Gastrocnemius medialis (tissue), 4 donors: ENCODE measurements around the gene CAMK4. TPM values are rescaled to one million over a fixed set of nuclear protein-coding genes. Genes with fewer than 3 reads are reported as not detected.

Experiments used
- ATAC-seq, 2 donors: fragments of 150-250 bp; one replicate each; pipeline ENCODE4 v1.9.1; 2016
- DNase-seq, 2 donors: peaks; one replicate each; pipeline ENCODE4 v3.0.0-alpha.2; 2019
- H3K27ac ChIP-seq, 4 donors: fragments of 200-600 bp; sonication (generic); 1 replicate in 1 of 4; 2 replicates in 3 of 4; pipeline ENCODE4 v1.5.1; 2016 to 2018; ENCODE audit warnings: mild to moderate bottlenecking in 2 of 4, moderate library complexity in 1 of 4
- H3K27me3 ChIP-seq, 3 donors: fragments of 200-600 bp; sonication (generic) in 2 of 3; 1 replicate in 1 of 3; 2 replicates in 2 of 3; pipeline versions ENCODE4 v1.5.1 to v1.6.0; 2016 to 2019; ENCODE audit warnings: mild to moderate bottlenecking in 1 of 3, moderate library complexity in 1 of 3
- H3K36me3 ChIP-seq, 2 donors: fragments of 200-600 bp; sonication (generic) in 1 of 2; one replicate each; pipeline ENCODE4 v1.5.1; 2017 to 2018
- H3K4me1 ChIP-seq, 2 donors: fragments of 200-600 bp; sonication (generic) in 1 of 2; one replicate each; pipeline ENCODE4 v1.5.1; 2016 to 2017; ENCODE audit warnings: mild to moderate bottlenecking in 2 of 2
- H3K4me3 ChIP-seq, 4 donors: fragments of 200-600 bp; sonication (generic) in 3 of 4; 1 replicate in 1 of 4; 2 replicates in 3 of 4; pipeline ENCODE4 v1.5.1; 2016 to 2019; ENCODE audit warnings: mild to moderate bottlenecking in 2 of 4
- H3K9me3 ChIP-seq, 3 donors: fragments of 200-600 bp; sonication (generic) in 2 of 3; 1 replicate in 1 of 3; 2 replicates in 2 of 3; pipeline ENCODE4 v1.5.1; 2016 to 2019
- POLR2A ChIP-seq, 2 donors: fragments of 450-650 bp; IDR thresholded peaks; one replicate each; pipeline ENCODE4 v1.6.1; 2017; ENCODE audit warnings: antibody characterized with exemption in 2 of 2, mild to moderate bottlenecking in 2 of 2, moderate library complexity in 2 of 2
- in situ Hi-C, 4 donors: fragments of 200-750 bp; cut with MboI; loops; one replicate each; pipeline versions ENCODE4 v1.15.0 to v1.8.0; 2017; ENCODE audit warnings: low sequenced_read_pairs in 4 of 4
- intact Hi-C: fragments of 100-400 bp; cut with DNase I; formaldehyde crosslinking; loops from one replicate; pipeline ENCODE4 v1.15.1; 2023; ENCODE audit warnings: low total_unique reads
- total RNA-seq, 4 donors: library from RNA; depleted of rRNA; stranded (reverse); fragments of >200 nt; gene quantifications; one replicate each; pipeline versions ENCODE4 v1.1.0 to v1.2.3, GENCODE V29; 2016
- TF ChIP-seq, protein P1 (sequence below), 5 experiments: fragments of 450-650 bp in 3 of 5; fragments of 200-600 bp in 2 of 5; sonication (generic) in 2 of 5; IDR thresholded peaks in 4 of 5; conservative IDR thresholded peaks in 1 of 5; 1 replicate in 4 of 5; 2 replicates in 1 of 5; pipeline ENCODE4 v1.5.1; 2016 to 2019; ENCODE audit warnings: antibody characterized with exemption in 5 of 5, mild to moderate bottlenecking in 3 of 5, moderate library complexity in 3 of 5

Gene CAMK4
- total RNA-seq, 4 donors from 2014 or later, result 0.27 to 1.0 (median 0.72) TPM

DNA sequence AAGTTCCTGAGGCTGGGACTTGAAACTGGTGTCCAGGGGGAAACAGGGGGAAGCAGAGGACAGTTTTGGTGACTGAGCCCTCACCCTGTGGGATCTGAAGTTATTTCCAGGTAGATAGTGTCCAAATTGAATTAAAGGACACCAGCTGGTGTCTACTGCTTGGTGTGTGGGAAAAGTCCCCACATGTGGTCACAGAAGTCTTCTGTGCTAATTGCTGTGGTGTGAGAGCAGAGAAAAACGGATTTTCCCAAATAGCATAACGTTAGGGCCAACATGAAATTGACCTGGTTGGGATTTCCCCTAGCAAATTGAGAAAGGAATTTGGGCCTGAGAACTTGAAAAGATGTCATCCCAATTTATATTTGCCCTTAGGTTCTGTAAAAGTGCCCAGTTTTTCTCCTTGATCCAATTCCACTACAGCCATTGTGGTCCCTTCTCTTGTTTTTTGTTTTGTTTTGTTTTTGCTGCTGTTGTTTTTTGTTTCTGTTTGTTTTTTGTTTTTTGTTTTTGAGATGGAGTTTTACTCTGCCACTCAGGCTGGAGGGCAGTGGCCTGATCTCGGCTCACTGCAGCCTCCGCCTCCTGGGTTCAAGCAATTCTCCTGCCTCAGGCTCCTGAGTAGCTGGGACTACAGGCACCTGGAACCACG is 293.8 kb downstream of the CAMK4 start:
- Histone ChIP-seq H3K27me3 (no peaks in the 10 kb centered on the region), H3K4me1 (peaks cover 0 to 4% of the 10 kb centered on the region in 2 donors), H3K36me3 (no peaks in the 10 kb centered on the region), H3K27ac (no peak overlapping the region), H3K9me3 (no peaks in the 10 kb centered on the region), H3K4me3 (no peak overlapping the region)
- no peak for ATAC-seq
- DNase-seq, result no peak
- TF ChIP-seq, protein P1, sequence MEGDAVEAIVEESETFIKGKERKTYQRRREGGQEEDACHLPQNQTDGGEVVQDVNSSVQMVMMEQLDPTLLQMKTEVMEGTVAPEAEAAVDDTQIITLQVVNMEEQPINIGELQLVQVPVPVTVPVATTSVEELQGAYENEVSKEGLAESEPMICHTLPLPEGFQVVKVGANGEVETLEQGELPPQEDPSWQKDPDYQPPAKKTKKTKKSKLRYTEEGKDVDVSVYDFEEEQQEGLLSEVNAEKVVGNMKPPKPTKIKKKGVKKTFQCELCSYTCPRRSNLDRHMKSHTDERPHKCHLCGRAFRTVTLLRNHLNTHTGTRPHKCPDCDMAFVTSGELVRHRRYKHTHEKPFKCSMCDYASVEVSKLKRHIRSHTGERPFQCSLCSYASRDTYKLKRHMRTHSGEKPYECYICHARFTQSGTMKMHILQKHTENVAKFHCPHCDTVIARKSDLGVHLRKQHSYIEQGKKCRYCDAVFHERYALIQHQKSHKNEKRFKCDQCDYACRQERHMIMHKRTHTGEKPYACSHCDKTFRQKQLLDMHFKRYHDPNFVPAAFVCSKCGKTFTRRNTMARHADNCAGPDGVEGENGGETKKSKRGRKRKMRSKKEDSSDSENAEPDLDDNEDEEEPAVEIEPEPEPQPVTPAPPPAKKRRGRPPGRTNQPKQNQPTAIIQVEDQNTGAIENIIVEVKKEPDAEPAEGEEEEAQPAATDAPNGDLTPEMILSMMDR (IDR thresholded peaks at IDR 0.05 in 4 of 5, conservative IDR thresholded peaks at IDR 0.05 in 1 of 5), result no peak
- no peak for TF ChIP-seq POLR2A (IDR thresholded peaks at IDR 0.05)
- intact Hi-C loops, result no loop called here
- in situ Hi-C loops, result no loop called here

DNA sequence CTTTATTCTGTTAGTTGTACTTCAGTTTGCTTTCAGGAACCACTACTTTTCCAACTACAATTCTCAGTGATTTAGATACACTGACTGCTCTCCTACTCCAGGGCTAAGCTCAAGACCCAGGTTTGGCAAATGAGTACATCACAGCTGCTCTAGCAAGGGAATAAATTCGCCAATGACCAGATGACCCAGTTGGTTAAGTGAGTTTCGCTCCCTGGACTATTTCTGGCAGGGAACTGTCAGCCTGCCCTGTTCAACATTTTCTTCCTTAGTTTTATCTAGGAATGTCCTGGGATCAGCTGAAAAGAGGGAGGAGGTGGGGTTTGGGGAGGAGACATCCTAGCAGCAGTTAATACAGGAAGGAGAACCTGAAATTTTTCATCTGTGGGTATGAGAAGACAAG is 294.6 kb downstream of the CAMK4 start:
- no peaks in the 10 kb centered on the region for H3K9me3 ChIP-seq
- DNase-seq, result no peak
- no peak overlapping the region for H3K4me3 ChIP-seq
- no peaks in the 10 kb centered on the region for H3K36me3 ChIP-seq
- no peak overlapping the region for H3K27ac ChIP-seq
- TF ChIP-seq, protein P1 (IDR thresholded peaks at IDR 0.05 in 4 of 5, conservative IDR thresholded peaks at IDR 0.05 in 1 of 5), result no peak
- no peak for TF ChIP-seq POLR2A (IDR thresholded peaks at IDR 0.05)
- H3K27me3 ChIP-seq, result no peaks in the 10 kb centered on the region
- in situ Hi-C loops, result no loop called here
- no peak for ATAC-seq
- intact Hi-C loops, result no loop called here
- no peaks in the 10 kb centered on the region for H3K4me1 ChIP-seq

DNA sequence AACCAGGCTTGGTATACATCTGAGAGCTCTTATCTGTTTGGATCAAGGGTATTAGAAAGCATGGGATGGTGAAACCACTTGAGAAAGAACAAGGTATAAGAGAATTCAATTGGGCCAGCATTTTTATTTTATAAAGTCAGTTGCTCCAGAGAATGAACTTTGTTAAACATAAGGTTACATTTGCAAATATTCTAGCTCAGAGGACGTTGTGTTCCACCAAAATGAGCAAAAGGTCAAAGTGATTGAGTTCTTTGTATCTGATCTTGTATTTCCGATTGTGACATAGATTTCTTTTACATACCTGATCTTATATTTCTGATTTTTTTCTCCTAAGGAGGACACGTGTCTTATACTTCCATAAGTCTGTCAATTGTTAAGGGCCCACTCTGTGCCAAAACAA is 296.7 kb downstream of the CAMK4 start:
- TF ChIP-seq POLR2A (IDR thresholded peaks at IDR 0.05), result no peak
- TF ChIP-seq, protein P1 (IDR thresholded peaks at IDR 0.05 in 4 of 5, conservative IDR thresholded peaks at IDR 0.05 in 1 of 5), result no peak
- Histone ChIP-seq H3K27me3 (no peaks in the 10 kb centered on the region), H3K27ac (no peak overlapping the region), H3K36me3 (no peaks in the 10 kb centered on the region), H3K4me1 (no peaks in the 10 kb centered on the region), H3K4me3 (no peak overlapping the region), H3K9me3 (no peaks in the 10 kb centered on the region)
- in situ Hi-C loops, result no loop called here
- intact Hi-C loops, result no loop called here
- no peak for DNase-seq
- no peak for ATAC-seq

DNA sequence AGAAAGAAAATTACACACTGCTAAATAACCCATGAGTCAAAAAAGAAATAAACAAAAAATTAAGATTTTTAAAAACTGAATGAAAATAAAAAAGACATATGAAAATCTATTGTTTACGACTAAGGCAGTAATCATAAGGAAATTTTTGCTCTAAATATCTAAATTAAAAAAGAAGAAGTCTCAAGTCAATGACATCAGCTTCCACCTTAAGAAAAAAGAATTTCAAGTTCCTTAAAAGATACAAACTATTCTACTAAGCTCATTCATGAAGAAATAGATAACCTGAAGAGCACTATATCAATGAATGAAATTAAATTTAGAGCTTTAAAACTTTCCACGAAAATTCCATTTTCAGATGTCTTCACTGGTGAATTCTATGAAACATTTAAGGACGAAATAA is 303.9 kb downstream of the CAMK4 start:
- TF ChIP-seq, protein P1 (IDR thresholded peaks at IDR 0.05 in 4 of 5, conservative IDR thresholded peaks at IDR 0.05 in 1 of 5), result no peak
- no peak for TF ChIP-seq POLR2A (IDR thresholded peaks at IDR 0.05)
- in situ Hi-C loops, result no loop called here
- H3K9me3 ChIP-seq, result no peaks in the 10 kb centered on the region
- no peak for ATAC-seq
- H3K27me3 ChIP-seq, result no peaks in the 10 kb centered on the region
- H3K36me3 ChIP-seq, result no peaks in the 10 kb centered on the region
- no peaks in the 10 kb centered on the region for H3K4me1 ChIP-seq
- H3K27ac ChIP-seq, result no peak overlapping the region
- DNase-seq, result no peak
- H3K4me3 ChIP-seq, result no peak overlapping the region
- intact Hi-C loops, result no loop called here

DNA sequence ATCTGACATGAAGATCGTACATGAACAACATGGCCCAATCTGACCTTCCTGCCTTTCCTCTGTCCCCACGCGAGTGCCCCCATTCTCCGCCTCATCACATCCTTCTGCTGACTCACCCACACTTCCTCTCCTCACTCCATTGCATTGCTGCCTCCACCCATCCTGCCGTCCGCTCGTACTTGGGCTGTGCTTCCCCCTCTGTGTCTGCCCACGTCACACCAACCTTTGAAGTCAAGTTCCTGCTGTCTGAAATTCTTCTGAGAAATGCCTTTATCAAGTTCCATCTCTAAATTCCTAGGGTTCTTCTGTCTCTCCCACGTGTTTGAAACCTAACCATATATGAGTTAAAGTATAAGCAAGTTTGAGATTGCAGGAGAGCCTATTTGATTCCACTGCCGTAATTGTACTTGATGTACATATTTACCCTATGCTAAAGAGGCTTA is 306.1 kb downstream of the CAMK4 start:
- Histone ChIP-seq H3K9me3 (no peaks in the 10 kb centered on the region), H3K27ac (peak overlapping the region in 3 of 4 donors; percentile 44 to 54 (median 46)), H3K4me3 (no peak overlapping the region), H3K27me3 (no peaks in the 10 kb centered on the region), H3K36me3 (no peaks in the 10 kb centered on the region), H3K4me1 (no peaks in the 10 kb centered on the region)
- TF ChIP-seq POLR2A (IDR thresholded peaks at IDR 0.05), result no peak
- TF ChIP-seq, protein P1 (IDR thresholded peaks at IDR 0.05 in 4 of 5, conservative IDR thresholded peaks at IDR 0.05 in 1 of 5), result no peak
- DNase-seq, result peak; percentile 44 to 58
- in situ Hi-C loops (no loop called here), intact Hi-C loops (loop anchor here (5.0 kb wide), 1 partner anchor 617 kb away; no protein-coding TSS in a partner anchor)
- ATAC-seq, result peak; percentile 65
